22Rv1 (cell line): ENCODE results near the gene CYP4F11.
"Not testable (repeated sequence)": the region's sequence is repeated elsewhere in the genome, so short reads cannot be mapped to it uniquely, and the experiment has no call there.

Experiments used
- CTCF ChIP-seq: fragments of 450-650 bp; IDR thresholded peaks from 2 replicates; pipeline ENCODE4 v1.5.1; 2017; ENCODE audit warnings: mild to moderate bottlenecking
- ZFX ChIP-seq: fragments of 450-650 bp; IDR thresholded peaks from 2 replicates; pipeline ENCODE4 v1.6.1; 2017; ENCODE audit warnings: antibody characterized with exemption, borderline replicate concordance

- not testable (repeated sequence) for TF ChIP-seq CTCF, ZFX
Observed at GRCh38 chr19:15873771-15874170, 60.6 kb downstream of the CYP4F11 start.
